Lower lobe of right lung (tissue), 2 donors: ENCODE data around the gene CHCHD5. TPM values are rescaled to one million over a fixed set of nuclear protein-coding genes. Genes with fewer than 3 reads are reported as not detected.
"Not testable (repeated sequence)": the region's sequence is repeated elsewhere in the genome, so short reads cannot be mapped to it uniquely, and the experiment has no call there.

Experiments used
- ATAC-seq, 2 donors: fragments of 200-7000 bp; cut with Tn5 transposase; one replicate each; pipeline ENCODE4 v1.9.1; 2020 to 2022; ENCODE audit warnings: mild to moderate bottlenecking in 2 of 2, moderate library complexity in 2 of 2
- DNase-seq: peaks from one replicate; pipeline ENCODE4 v3.0.0-alpha.2; 2020
- H3K27ac ChIP-seq: fragments of 200-600 bp; one replicate; pipeline ENCODE4 v1.8.0; 2022
- H3K27me3 ChIP-seq: fragments of 200-600 bp; one replicate; pipeline ENCODE4 v1.8.0; 2022; ENCODE audit warnings: low read depth
- H3K36me3 ChIP-seq: fragments of 200-600 bp; one replicate; pipeline ENCODE4 v1.8.0; 2022; ENCODE audit warnings: mild to moderate bottlenecking
- H3K4me1 ChIP-seq: fragments of 200-600 bp; one replicate; pipeline ENCODE4 v1.8.0; 2022
- H3K4me3 ChIP-seq: fragments of 200-600 bp; one replicate; pipeline ENCODE4 v1.8.0; 2022; ENCODE audit warnings: mild to moderate bottlenecking
- H3K9me3 ChIP-seq: fragments of 200-600 bp; one replicate; pipeline ENCODE4 v1.8.0; 2022
- CTCF ChIP-seq: fragments of 200-600 bp; IDR thresholded peaks from one replicate; pipeline ENCODE4 v1.8.0; 2022; ENCODE audit warnings: antibody characterized with exemption, mild to moderate bottlenecking
- intact Hi-C: fragments of 100-400 bp; cut with DNase I; formaldehyde crosslinking; loops from one replicate; pipeline ENCODE4 v1.11.0; 2022
- total RNA-seq: library from RNA; stranded (reverse); fragmentation: NEBNext Ultra II Directional; extraction: Animal tissue kit (Norgen Biotek cat#: 25700); gene quantifications from one replicate; pipeline ENCODE4 v1.2.1, GENCODE V29; 2021
- donor health status: DM: no; HTN: yes; CAD: no; lungs with severe emphysema.

Gene CHCHD5
- total RNA-seq, 1 donor from 2014 or later: 23.0 TPM

GRCh38 chr2:112607680-112608438 lies 23.4 kb downstream of the CHCHD5 start:
- Histone ChIP-seq H3K9me3 (no peaks in the 10 kb centered on the region), H3K36me3 (no peaks in the 10 kb centered on the region), H3K4me1 (no peaks in the 10 kb centered on the region), H3K4me3 (no peak overlapping the region), H3K27me3 (no peaks in the 10 kb centered on the region), H3K27ac (no peak overlapping the region)
- no peak for TF ChIP-seq CTCF
- ATAC-seq (no peak), DNase-seq (no peak)
- intact Hi-C loops: no loop called here

GRCh38 chr2:112609320-112609719 lies 24.9 kb downstream of the CHCHD5 start:
- H3K36me3 ChIP-seq, H3K9me3 ChIP-seq, ATAC-seq, H3K27ac ChIP-seq, intact Hi-C loops, H3K27me3 ChIP-seq, DNase-seq, H3K4me1 ChIP-seq, H3K4me3 ChIP-seq: not testable (repeated sequence)

- H3K27me3 ChIP-seq, ATAC-seq, H3K9me3 ChIP-seq, DNase-seq, H3K27ac ChIP-seq, H3K4me3 ChIP-seq, H3K36me3 ChIP-seq, intact Hi-C loops, H3K4me1 ChIP-seq: not testable (repeated sequence)
Measured at GRCh38 chr2:112612283-112612682, 27.9 kb downstream of the CHCHD5 start.

DNA sequence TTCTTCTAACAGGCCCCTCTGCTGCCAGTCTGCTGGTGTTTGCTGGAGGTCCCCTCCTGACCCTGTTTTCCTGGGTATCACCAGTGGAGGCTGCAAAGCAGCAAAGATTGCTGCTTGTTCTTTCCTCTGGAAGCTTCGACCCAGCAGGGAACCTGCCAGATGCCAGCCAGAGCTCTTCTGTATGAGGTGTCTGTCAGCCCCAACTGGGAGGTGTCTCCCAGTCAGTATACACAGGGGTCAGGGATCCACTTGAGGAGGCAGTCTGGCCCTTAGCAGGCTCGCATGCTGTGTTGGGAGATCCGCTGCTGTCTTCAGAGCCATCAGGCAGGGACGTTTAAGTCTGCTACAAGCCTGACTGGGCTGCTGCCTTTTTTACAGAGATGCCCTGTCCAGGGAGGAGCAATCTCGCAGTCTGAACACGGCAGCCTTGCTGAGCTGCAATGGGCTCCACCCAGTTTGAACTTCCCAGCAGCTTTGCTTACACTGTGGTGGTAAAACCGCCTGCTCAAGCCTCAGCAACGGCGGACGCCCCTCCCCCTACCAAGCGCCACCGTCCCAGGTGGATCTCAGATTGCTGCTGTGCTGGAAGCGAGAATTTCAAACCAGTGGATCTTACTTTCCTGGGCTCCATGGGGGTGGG lies 29.9 kb downstream of the CHCHD5 start:
- intact Hi-C loops: no loop called here
- ATAC-seq: no peak
- Histone ChIP-seq H3K9me3 (no peaks in the 10 kb centered on the region), H3K36me3 (no peaks in the 10 kb centered on the region), H3K27ac (no peak overlapping the region), H3K4me3 (no peak overlapping the region), H3K27me3 (no peaks in the 10 kb centered on the region), H3K4me1 (no peaks in the 10 kb centered on the region)
- no peak for DNase-seq
- no peak for TF ChIP-seq CTCF

DNA sequence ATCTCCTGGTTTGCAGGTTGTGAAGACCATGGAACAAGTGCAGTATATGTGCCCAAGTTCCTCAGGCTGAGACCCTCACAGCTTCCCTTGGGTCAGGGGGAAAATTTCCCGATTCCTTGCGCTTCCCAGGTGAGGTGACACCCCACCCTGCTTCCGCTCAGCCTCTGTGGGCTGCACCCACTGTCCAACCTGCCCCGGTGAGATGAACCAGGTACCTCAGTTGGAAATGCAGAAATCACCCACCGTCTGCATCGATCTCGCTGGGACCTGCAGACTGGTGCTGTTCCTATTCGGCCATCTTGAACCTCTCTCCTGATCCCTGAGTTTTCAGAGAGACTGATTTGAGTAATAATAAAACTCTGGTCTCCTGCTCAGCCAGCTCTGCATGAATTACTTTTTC lies 30.6 kb downstream of the CHCHD5 start:
- Histone ChIP-seq H3K27ac (no peak overlapping the region), H3K36me3 (no peaks in the 10 kb centered on the region), H3K27me3 (no peaks in the 10 kb centered on the region), H3K9me3 (no peaks in the 10 kb centered on the region), H3K4me1 (no peaks in the 10 kb centered on the region), H3K4me3 (no peak overlapping the region)
- intact Hi-C loops: no loop called here
- TF ChIP-seq CTCF: no peak
- ATAC-seq (no peak), DNase-seq (no peak)

GRCh38 chr2:112615798-112616197 lies 31.4 kb downstream of the CHCHD5 start:
- H3K27me3 ChIP-seq, H3K27ac ChIP-seq, H3K36me3 ChIP-seq, intact Hi-C loops, H3K4me3 ChIP-seq, DNase-seq, H3K4me1 ChIP-seq, H3K9me3 ChIP-seq, ATAC-seq: not testable (repeated sequence)

GRCh38 chr2:112618383-112618782 lies 34.0 kb downstream of the CHCHD5 start:
- Histone ChIP-seq H3K27ac (no peak overlapping the region), H3K4me1 (no peaks in the 10 kb centered on the region), H3K27me3 (no peaks in the 10 kb centered on the region), H3K4me3 (no peak overlapping the region), H3K9me3 (no peaks in the 10 kb centered on the region), H3K36me3 (no peaks in the 10 kb centered on the region)
- no peak for TF ChIP-seq CTCF
- DNase-seq (no peak), ATAC-seq (peak in 1 of 2 donors; percentile 10)
- intact Hi-C loops: no loop called here
